NCI-H748 treated with DMSO at 0.1 percent for 48 hours (cell line): ENCODE measurements around the gene IRF2.

Experiments
- DNase-seq: peaks from one replicate; lab custom pipeline; 2025; lab: John Stamatoyannopoulos, UW

The IRF2 gene

GRCh38 chr4:184473499-184474262, 669 bp downstream of the IRF2 start:
- peak; percentile 38 for DNase-seq

- DNase-seq: no peak
Observed at GRCh38 chr4:184472614-184473498, 1.5 kb downstream of the IRF2 start.

GRCh38 chr4:184471881-184472613, 2.3 kb downstream of the IRF2 start:
- peak; percentile 4 for DNase-seq

GRCh38 chr4:184470785-184471110, 3.6 kb downstream of the IRF2 start:
- no peak for DNase-seq

- no peak for DNase-seq
Observed at GRCh38 chr4:184466634-184467033, 7.7 kb downstream of the IRF2 start.

GRCh38 chr4:184464759-184465454, 9.4 kb downstream of the IRF2 start:
- no peak for DNase-seq

GRCh38 chr4:184463856-184464255, 10.5 kb downstream of the IRF2 start:
- DNase-seq: no peak

- DNase-seq: no peak
Observed at GRCh38 chr4:184463158-184463557, 11.2 kb downstream of the IRF2 start.

GRCh38 chr4:184462724-184463123, 11.6 kb downstream of the IRF2 start:
- no peak for DNase-seq

- DNase-seq: no peak
Observed at GRCh38 chr4:184461711-184462441, 12.5 kb downstream of the IRF2 start.

- DNase-seq: no peak
Observed at GRCh38 chr4:184460499-184461285, 13.7 kb downstream of the IRF2 start.

- no peak for DNase-seq
Observed at GRCh38 chr4:184459413-184459812, 14.9 kb downstream of the IRF2 start.

GRCh38 chr4:184457535-184458249, 16.7 kb downstream of the IRF2 start:
- no peak for DNase-seq

GRCh38 chr4:184456337-184456736, 18.0 kb downstream of the IRF2 start:
- no peak for DNase-seq

GRCh38 chr4:184455299-184455698, 19.1 kb downstream of the IRF2 start:
- DNase-seq: no peak

- DNase-seq: no peak
Observed at GRCh38 chr4:184453365-184454160, 20.8 kb downstream of the IRF2 start.

GRCh38 chr4:184452740-184453139, 21.6 kb downstream of the IRF2 start:
- DNase-seq: no peak

GRCh38 chr4:184451726-184452125, 22.6 kb downstream of the IRF2 start:
- no peak for DNase-seq
